Neural cell (in vitro differentiated cells): ENCODE data around the gene TMEM143.

Experiments used
- CTCF ChIP-seq: fragments of 450-650 bp; IDR thresholded peaks from 2 replicates; pipeline ENCODE4 v1.5.1; 2014; ENCODE audit warnings: antibody characterized with exemption, mild to moderate bottlenecking, moderate library complexity; ENCODE audit not compliant: poor library complexity, severe bottlenecking
- EP300 ChIP-seq: fragments of 450-650 bp; conservative IDR thresholded peaks from 2 replicates; pipeline ENCODE4 v1.6.1; 2014; ENCODE audit warnings: antibody characterized with exemption, mild to moderate bottlenecking, moderate library complexity; ENCODE audit not compliant: poor library complexity, severe bottlenecking
- EZH2 ChIP-seq: fragments of 200-600, 300-800 bp; shearing (Covaris generic), sonication (generic); IDR thresholded peaks from 2 replicates; pipeline ENCODE4 v1.6.1; 2014; ENCODE audit warnings: antibody characterized with exemption, low read length, borderline replicate concordance, mild to moderate bottlenecking; ENCODE audit not compliant: insufficient read depth, poor library complexity, severe bottlenecking
- MXI1 ChIP-seq: fragments of 450-650 bp; conservative IDR thresholded peaks from 2 replicates; pipeline ENCODE4 v1.6.1; 2014; ENCODE audit warnings: antibody characterized with exemption, mild to moderate bottlenecking; ENCODE audit not compliant: poor library complexity, severe bottlenecking
- POLR2AphosphoS5 ChIP-seq: IDR thresholded peaks from 2 replicates; pipeline ENCODE4 v1.6.1; 2012
- RAD21 ChIP-seq: fragments of 450-650 bp; conservative IDR thresholded peaks from 2 replicates; pipeline ENCODE4 v1.6.1; 2014; ENCODE audit warnings: antibody characterized with exemption, mild to moderate bottlenecking, moderate library complexity
- REST ChIP-seq: IDR thresholded peaks from 2 replicates; pipeline ENCODE4 v1.6.1; 2012; ENCODE audit warnings: borderline replicate concordance
- SMC3 ChIP-seq: fragments of 450-650 bp; conservative IDR thresholded peaks from 2 replicates; pipeline ENCODE4 v1.6.1; 2014; ENCODE audit warnings: antibody characterized with exemption, mild to moderate bottlenecking, moderate library complexity; ENCODE audit not compliant: poor library complexity

GRCh38 chr19:48292798-48293197, 70.9 kb downstream of the TMEM143 start:
- TF ChIP-seq CTCF: no peak
- no peak for TF ChIP-seq MXI1
- no peak for TF ChIP-seq REST
- TF ChIP-seq EZH2: no peak
- no peak for TF ChIP-seq POLR2AphosphoS5
- TF ChIP-seq EP300: no peak
- no peak for TF ChIP-seq RAD21
- no peak for TF ChIP-seq SMC3
